ENCODE results near the gene ROM1.

DNA sequence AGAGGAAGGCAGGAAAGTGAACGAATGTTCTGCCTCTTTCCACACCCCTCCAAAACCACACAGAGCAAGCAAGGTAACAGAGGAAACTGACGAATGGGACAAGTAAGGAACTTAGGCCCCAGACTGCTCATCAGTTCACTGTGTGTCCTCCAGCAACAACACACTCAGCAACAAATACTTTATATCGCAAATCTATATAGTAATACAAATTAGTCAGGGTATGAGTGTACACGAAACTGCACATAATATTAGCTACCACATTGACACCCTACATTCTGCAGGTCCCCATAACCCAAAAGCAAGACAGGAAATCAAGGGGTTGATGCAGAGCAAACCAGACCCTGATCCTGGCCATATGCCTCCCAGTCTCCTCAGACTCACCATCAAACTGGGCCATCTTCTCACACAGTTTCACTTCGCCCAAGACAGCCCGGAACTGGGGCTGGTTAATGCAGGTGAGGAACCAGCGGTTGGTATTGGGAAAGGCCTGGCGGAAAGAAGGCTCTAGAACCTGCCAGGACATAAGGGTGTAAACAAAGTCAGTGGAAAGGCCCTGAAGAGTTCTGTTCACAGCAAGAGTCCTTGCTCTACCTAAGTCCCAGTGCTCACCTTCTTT lies 45.9 kb upstream of the ROM1 start:
- TF ChIP-seq CTCF (IDR thresholded peaks at IDR 0.05) = no peak
- no peak for TF ChIP-seq POLR2AphosphoS5 (IDR thresholded peaks at IDR 0.05)

Data from prostate gland (tissue), 2 donors.